Activated CD4-positive, alpha-beta T cell treated with anti-CD3 and anti-CD28 coated beads, Interleukin-2, Interleukin-4, amounts not matched to agents 100 ng/mL and 50 ng/mL, durations not matched to agents 16 hours and 8 hours (primary cell): Measurements from ENCODE around the gene SLC17A6.

Experiments used
- DNase-seq: peaks from one replicate; pipeline ENCODE4 v3.0.0-alpha.2; 2020; ENCODE audit warnings: low spot score

SLC17A6 gene

GRCh38 chr11:22389526-22390282, 51.5 kb downstream of the SLC17A6 start:
- no peak for DNase-seq

- DNase-seq: no peak
Observed at GRCh38 chr11:22390283-22390655, 52.1 kb downstream of the SLC17A6 start.

DNA sequence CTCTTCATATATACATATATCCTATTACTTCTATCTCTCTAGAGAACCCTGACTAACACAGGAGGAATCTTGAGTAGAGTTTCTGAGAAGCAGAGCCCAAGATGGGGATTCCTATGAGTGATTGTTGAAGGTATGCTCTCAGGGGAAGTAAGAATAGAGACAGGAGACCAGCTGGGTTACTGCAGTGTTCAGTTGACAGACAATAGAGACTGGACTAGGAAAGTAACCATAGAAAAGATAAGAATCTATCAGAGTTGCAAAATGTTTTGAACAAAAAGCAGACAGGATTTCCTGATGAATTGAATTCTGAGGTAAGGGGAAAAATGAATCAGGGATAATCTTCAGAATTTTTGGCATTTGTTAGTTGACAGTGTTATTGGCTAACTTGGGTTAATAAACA, 54.4 kb downstream of the SLC17A6 start:
- DNase-seq: no peak

GRCh38 chr11:22405377-22405776, 67.2 kb downstream of the SLC17A6 start:
- DNase-seq: no peak

DNA sequence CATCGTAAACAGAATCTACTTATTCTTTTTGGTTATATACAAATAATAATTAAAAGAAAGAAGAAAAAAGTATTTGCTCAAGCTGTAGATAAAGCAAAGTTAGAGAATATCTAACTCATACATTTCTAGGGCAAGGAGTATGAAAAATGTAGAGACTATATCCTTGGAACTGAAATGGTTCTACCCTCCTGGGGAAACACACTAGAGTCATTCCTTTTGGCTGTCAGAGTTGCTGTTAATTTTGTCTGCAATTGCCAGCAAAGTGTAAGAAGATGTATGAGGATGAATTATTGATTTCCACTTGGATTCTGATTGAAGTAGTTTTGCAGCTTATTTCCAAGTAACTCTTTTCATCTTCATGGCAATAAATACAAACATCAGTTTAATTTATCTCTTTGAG, 69.1 kb downstream of the SLC17A6 start:
- no peak for DNase-seq

- no peak for DNase-seq
Observed at GRCh38 chr11:22407921-22408320, 69.7 kb downstream of the SLC17A6 start.

DNA sequence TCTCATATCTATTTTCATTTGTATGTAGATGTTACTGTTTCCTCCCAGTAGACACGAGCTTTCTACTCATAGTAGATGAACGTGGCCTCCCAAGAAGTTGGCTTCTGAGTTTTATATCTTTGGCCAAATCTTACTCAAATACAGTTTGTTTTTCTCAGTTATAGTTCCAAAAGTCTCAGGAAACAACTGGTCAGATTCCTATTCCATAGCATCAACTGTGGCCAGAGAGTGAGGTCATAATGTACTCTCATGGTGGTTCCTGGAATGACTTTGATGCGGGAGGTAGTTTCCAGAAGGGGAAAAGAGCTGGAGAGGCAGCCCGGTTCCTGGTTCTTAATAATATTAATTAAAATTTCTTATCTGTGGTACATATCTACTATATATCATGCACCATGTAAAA, 77.3 kb downstream of the SLC17A6 start:
- no peak for DNase-seq

DNA sequence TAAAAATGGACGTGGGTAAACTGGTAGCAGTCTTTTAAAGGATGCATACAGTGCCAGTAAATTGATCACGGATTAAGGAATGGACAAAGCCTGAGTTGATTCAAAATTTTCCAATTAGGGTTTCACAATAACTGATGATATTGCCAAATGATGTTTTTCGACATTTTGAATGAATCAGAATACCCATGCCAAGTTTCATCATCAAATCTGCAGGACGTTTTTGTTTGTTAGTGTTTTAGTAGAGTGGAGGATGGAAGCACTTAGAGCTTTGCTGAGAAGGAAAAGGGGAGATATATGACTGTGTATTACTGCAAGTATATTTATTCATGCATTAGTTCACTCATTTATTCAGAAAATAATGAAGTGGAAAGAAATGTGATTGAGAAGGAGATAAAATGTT, 78.3 kb downstream of the SLC17A6 start:
- no peak for DNase-seq

DNA sequence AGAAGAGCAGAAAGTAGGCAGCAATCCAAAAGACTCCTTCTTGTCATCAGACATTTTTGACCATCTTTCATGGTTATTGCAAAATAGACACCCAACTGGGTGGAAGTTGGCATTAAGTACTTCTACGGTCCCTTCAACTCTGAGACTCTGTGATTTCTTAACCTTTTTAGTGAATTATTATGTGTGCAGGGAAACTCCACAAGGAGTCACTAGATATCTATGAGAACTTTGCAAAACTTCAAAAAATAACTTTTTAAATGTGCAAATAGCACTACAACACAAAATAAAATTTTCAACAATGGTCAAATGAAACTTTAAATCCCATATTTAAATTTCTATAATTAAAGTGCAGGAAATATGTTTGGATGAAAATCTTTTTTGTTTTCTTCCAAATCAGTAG, 88.7 kb downstream of the SLC17A6 start:
- DNase-seq: no peak
